ENCODE results near the gene LBH. TPM values are rescaled to one million over a fixed set of nuclear protein-coding genes. Genes with fewer than 3 reads are reported as not detected.

Gene LBH
- total and polyA plus RNA-seq, 10 donors = 48.7 to 178 (median 116) TPM

- H3K9me3 ChIP-seq = no peaks in the 10 kb centered on the region
- H3K4me1 ChIP-seq = peaks cover 43 to 100% (median 69%) of the 10 kb centered on the region in 6 donors
- intact Hi-C loops (cut with DNase I; ENCODE audit: low total_unique reads) = no loop called here
- 85 to 100% (median 100%) methylated on average over 1 of the region's 1 CpG for WGBS, 5 donors
- peak overlapping the region; percentile 33 to 82 (median 60) for H3K27ac ChIP-seq
- H3K4me3 ChIP-seq = no peak overlapping the region
- TF ChIP-seq CTCF (IDR thresholded peaks at IDR 0.05 in 8 of 11, conservative IDR thresholded peaks at IDR 0.05 in 3 of 11) = no peak
- TF ChIP-seq POLR2A (IDR thresholded peaks at IDR 0.05) = no peak
- no peak for TF ChIP-seq POLR2AphosphoS5 (IDR thresholded peaks at IDR 0.05)
- peaks cover 4 to 94% (median 46%) of the 10 kb centered on the region in 6 donors for H3K36me3 ChIP-seq
- DNase-seq = peak; percentile 34
- no peaks in the 10 kb centered on the region for H3K27me3 ChIP-seq (replicated peaks in 1 of 7)
Measured at GRCh38 chr2:30254685-30255001, 23.3 kb downstream of the LBH start.

GRCh38 chr2:30255026-30255425 lies 23.7 kb downstream of the LBH start:
- intact Hi-C loops (cut with DNase I; ENCODE audit: low total_unique reads) = no loop called here
- Histone ChIP-seq H3K4me3 (no peak overlapping the region), H3K4me1 (peaks cover 39 to 100% (median 69%) of the 10 kb centered on the region in 6 donors), H3K36me3 (peaks cover 4 to 94% (median 50%) of the 10 kb centered on the region in 6 donors), H3K27ac (peak overlapping the region; percentile 33 to 82 (median 60)), H3K27me3 (replicated peaks in 1 of 7) (no peaks in the 10 kb centered on the region), H3K9me3 (no peaks in the 10 kb centered on the region)
- TF ChIP-seq CTCF (IDR thresholded peaks at IDR 0.05 in 8 of 11, conservative IDR thresholded peaks at IDR 0.05 in 3 of 11) (no peak), POLR2A (IDR thresholded peaks at IDR 0.05) (no peak), POLR2AphosphoS5 (IDR thresholded peaks at IDR 0.05) (peak in 1 of 3 donors; percentile 30)
- 84 to 94% (median 91%) methylated on average over 14 to 16 of the region's 16 CpGs for WGBS, 5 donors
- DNase-seq = peak; percentile 64

GRCh38 chr2:30255466-30256408 lies 24.4 kb downstream of the LBH start:
- peaks cover 36 to 99% (median 65%) of the 10 kb centered on the region in 6 donors for H3K4me1 ChIP-seq
- H3K27ac ChIP-seq = peak overlapping the region; percentile 27 to 82 (median 60)
- no peaks in the 10 kb centered on the region for H3K27me3 ChIP-seq (replicated peaks in 1 of 7)
- H3K4me3 ChIP-seq = no peak overlapping the region
- TF ChIP-seq CTCF (IDR thresholded peaks at IDR 0.05 in 8 of 11, conservative IDR thresholded peaks at IDR 0.05 in 3 of 11) = no peak
- no peak for TF ChIP-seq POLR2AphosphoS5 (IDR thresholded peaks at IDR 0.05)
- no peak for TF ChIP-seq POLR2A (IDR thresholded peaks at IDR 0.05)
- DNase-seq = no peak
- intact Hi-C loops (cut with DNase I; ENCODE audit: low total_unique reads) = no loop called here
- whole genome bisulfite sequencing, 5 donors = 69 to 78% (median 77%) methylated on average over 8 of the region's 8 CpGs
- no peaks in the 10 kb centered on the region for H3K9me3 ChIP-seq
- peaks cover 4 to 94% (median 51%) of the 10 kb centered on the region in 6 donors for H3K36me3 ChIP-seq
